ENCODE data around the gene TTC39B.

DNA sequence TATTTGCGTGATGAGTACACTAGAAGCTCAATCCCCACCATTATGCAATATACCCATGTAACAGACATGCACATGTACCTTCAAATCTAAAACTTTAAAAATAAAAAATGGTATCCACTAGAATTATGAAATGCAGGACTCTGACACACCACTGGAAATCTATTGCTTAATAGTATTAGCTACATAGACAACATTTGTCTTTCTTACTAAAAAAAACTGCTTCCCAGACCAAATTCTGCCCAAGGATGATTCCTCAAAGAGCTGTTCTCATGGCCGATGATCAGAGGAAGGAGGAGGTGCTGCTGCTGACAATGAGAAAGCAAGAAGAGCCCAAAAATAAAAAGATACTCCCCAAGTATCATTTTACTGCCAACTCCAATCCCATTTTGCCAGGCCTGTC, 67.2 kb downstream of the TTC39B start:
- TF ChIP-seq CTCF (conservative IDR thresholded peaks at IDR 0.05 in 1 of 2, IDR thresholded peaks at IDR 0.05 in 1 of 2; ENCODE audit: extremely low read depth in 1 of 2, insufficient read depth in 1 of 2, low read depth in 1 of 2, low read length in 2 of 2): no peak
- TF ChIP-seq EZH2 (IDR thresholded peaks at IDR 0.05; ENCODE audit: borderline replicate concordance, low read length): no peak

Measured in mammary epithelial cell (primary cell).